SU-DHL-6 (cell line): ENCODE data around the gene TMEM39A.

Experiments used
- EZH2phosphoT487 ChIP-seq: fragments of 200-600 bp; sonication (generic), shearing (Covaris generic); conservative IDR thresholded peaks from 2 replicates; pipeline ENCODE4 v1.6.1; 2018; ENCODE audit warnings: mild to moderate bottlenecking, antibody characterized with exemption, low read length, moderate library complexity, mixed read lengths
- TF ChIP-seq, protein P1 (sequence below): fragments of 200-600 bp; sonication (generic); IDR thresholded peaks from one replicate; pipeline ENCODE4 v1.5.1; 2017; ENCODE audit warnings: antibody characterized with exemption, mild to moderate bottlenecking, low read length, moderate library complexity; ENCODE audit not compliant: insufficient read depth, poor library complexity, severe bottlenecking

GRCh38 chr3:119456469-119456868 lies 6.9 kb downstream of the TMEM39A start:
- TF ChIP-seq, protein P1, sequence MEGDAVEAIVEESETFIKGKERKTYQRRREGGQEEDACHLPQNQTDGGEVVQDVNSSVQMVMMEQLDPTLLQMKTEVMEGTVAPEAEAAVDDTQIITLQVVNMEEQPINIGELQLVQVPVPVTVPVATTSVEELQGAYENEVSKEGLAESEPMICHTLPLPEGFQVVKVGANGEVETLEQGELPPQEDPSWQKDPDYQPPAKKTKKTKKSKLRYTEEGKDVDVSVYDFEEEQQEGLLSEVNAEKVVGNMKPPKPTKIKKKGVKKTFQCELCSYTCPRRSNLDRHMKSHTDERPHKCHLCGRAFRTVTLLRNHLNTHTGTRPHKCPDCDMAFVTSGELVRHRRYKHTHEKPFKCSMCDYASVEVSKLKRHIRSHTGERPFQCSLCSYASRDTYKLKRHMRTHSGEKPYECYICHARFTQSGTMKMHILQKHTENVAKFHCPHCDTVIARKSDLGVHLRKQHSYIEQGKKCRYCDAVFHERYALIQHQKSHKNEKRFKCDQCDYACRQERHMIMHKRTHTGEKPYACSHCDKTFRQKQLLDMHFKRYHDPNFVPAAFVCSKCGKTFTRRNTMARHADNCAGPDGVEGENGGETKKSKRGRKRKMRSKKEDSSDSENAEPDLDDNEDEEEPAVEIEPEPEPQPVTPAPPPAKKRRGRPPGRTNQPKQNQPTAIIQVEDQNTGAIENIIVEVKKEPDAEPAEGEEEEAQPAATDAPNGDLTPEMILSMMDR: no peak
- no peak for TF ChIP-seq EZH2phosphoT487
